ENCODE data around the gene PAX5. TPM values are rescaled to one million over a fixed set of nuclear protein-coding genes. Genes with fewer than 3 reads are reported as not detected.

The PAX5 gene
- total RNA-seq, 2 experiments from 2014 or later = 62.5 to 141 TPM

DNA sequence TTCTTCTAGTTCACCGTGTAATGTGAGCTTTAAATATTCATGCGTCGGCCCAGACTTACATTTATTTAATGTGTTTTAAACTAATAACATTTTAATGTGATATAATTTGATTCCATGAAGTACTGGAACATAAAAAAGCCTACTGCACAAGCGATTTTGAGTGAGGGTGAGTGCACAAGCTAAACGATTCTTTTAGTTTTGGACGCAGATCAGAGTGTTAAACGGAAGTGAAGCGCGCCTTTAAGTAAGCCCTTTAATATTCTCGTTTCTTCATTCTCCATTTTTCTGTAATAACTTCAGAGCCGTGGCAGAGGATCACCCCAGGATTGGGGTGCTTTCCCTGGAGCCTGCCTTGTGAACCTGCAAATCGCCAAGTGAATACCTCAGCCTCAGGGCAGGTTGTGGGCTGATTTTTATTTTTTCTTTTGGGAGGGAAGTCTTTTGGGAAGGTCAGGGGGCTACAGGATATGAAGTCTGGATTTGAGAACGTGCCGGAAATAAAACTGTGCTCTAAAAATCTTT, 4.9 kb upstream of the PAX5 start:
- POLR2A ChIA-PET = interaction anchor here (0.6 to 7.6 kb wide), 8 partner anchors 16 to 335 kb away, joined by 3 to 119 read pairs (median 7); no protein-coding TSS in a partner anchor

DNA sequence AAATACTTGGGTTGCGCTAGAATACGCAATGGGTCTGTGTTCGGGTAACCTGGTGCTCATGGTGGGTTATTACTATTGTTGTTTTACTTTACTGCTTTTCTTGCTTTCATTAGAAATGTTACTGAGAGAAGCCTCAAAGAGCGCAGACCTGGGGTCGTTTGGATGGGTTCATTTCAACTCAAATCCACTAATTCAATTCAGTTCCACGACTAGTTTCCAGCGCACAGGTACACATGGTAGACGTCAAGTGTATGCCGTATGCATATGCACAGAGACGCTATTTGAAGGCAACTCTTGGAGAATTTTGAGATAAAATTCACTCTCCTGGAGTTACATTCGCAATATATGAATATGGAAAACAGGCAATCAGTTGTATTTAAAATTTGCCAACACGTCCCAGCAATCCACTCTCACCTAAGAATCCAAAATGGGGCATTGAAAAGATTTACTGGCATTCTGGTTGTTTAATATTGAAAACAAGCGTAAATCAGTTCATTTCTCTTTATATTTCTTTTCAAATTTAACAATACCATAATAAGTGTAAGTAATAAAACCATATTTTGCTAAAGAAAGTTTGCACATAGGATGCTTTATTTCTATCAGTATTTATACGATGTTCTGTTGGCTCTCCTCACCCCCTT, 4.4 kb upstream of the PAX5 start:
- H3K79me2 ChIP-seq (ENCODE audit: insufficient read depth, low read depth, low read length) = peaks cover 28% of the 10 kb centered on the region
- peak overlapping the region; percentile 95 for H3K27ac ChIP-seq (ENCODE audit: low read depth, low read length, poor library complexity, severe bottlenecking)
- H3K9me3 ChIP-seq (ENCODE audit: low read length) = no peaks in the 10 kb centered on the region
- TSS peak; percentile 18 for BruUV-seq (replicated peaks)
- H3K4me3 ChIP-seq (ENCODE audit: low read depth, low read length, poor library complexity, severe bottlenecking) = peak overlapping the region; percentile 88
- peaks cover 63% of the 10 kb centered on the region for H3K4me1 ChIP-seq (ENCODE audit: insufficient read depth, low read length, poor library complexity, severe bottlenecking)
- H4K20me1 ChIP-seq (ENCODE audit: insufficient read depth, low read length) = no peaks in the 10 kb centered on the region
- peak overlapping the region; percentile 30; the same call in 1 of the 2 replicates for H2AFZ ChIP-seq (ENCODE audit: low read length)
- intact Hi-C loops (cut with micrococcal nuclease; ENCODE audit: unreplicated experiment) = no loop called here
- CTCF ChIA-PET (ENCODE audit: unreplicated experiment) = no interaction called here
- H3K4me2 ChIP-seq (ENCODE audit: low read length) = peak overlapping the region; percentile 81
- H3K9me2 ChIP-seq (ENCODE audit: insufficient read depth, low read length) = no peaks in the 10 kb centered on the region
- H3K36me3 ChIP-seq (ENCODE audit: insufficient read depth, low read length) = peaks cover 4% of the 10 kb centered on the region
- POLR2A ChIA-PET = interaction anchor here (0.6 to 7.6 kb wide), 13 partner anchors 16 to 336 kb away, joined by 3 to 119 read pairs (median 5); no protein-coding TSS in a partner anchor
- peak; percentile 34 for DNase-seq (ENCODE audit: low spot score)
- TF ChIP-seq EZH2phosphoT487 (IDR thresholded peaks at IDR 0.05; ENCODE audit: borderline replicate concordance, low read depth, low read length) = no peak
- TF ChIP-seq, protein P1, sequence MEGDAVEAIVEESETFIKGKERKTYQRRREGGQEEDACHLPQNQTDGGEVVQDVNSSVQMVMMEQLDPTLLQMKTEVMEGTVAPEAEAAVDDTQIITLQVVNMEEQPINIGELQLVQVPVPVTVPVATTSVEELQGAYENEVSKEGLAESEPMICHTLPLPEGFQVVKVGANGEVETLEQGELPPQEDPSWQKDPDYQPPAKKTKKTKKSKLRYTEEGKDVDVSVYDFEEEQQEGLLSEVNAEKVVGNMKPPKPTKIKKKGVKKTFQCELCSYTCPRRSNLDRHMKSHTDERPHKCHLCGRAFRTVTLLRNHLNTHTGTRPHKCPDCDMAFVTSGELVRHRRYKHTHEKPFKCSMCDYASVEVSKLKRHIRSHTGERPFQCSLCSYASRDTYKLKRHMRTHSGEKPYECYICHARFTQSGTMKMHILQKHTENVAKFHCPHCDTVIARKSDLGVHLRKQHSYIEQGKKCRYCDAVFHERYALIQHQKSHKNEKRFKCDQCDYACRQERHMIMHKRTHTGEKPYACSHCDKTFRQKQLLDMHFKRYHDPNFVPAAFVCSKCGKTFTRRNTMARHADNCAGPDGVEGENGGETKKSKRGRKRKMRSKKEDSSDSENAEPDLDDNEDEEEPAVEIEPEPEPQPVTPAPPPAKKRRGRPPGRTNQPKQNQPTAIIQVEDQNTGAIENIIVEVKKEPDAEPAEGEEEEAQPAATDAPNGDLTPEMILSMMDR (conservative IDR thresholded peaks at IDR 0.05; ENCODE audit: low read length) = no peak

More for the DNA sequence above, 4.9 kb upstream of the PAX5 start:
- CTCF ChIA-PET (ENCODE audit: unreplicated experiment) = no interaction called here
- BruUV-seq (replicated peaks) = no TSS peak
- DNase-seq (ENCODE audit: low spot score) = no peak
- no peaks in the 10 kb centered on the region for H3K9me3 ChIP-seq (ENCODE audit: low read length)
- H3K4me3 ChIP-seq (ENCODE audit: low read depth, low read length, poor library complexity, severe bottlenecking) = peak overlapping the region; percentile 88
- H4K20me1 ChIP-seq (ENCODE audit: insufficient read depth, low read length) = no peaks in the 10 kb centered on the region
- H3K4me1 ChIP-seq (ENCODE audit: insufficient read depth, low read length, poor library complexity, severe bottlenecking) = peaks cover 63% of the 10 kb centered on the region
- peaks cover 22% of the 10 kb centered on the region; the same call in 1 of the 2 replicates for H3K79me2 ChIP-seq (ENCODE audit: insufficient read depth, low read depth, low read length)
- no peak overlapping the region for H3K27ac ChIP-seq (ENCODE audit: low read depth, low read length, poor library complexity, severe bottlenecking)
- H3K36me3 ChIP-seq (ENCODE audit: insufficient read depth, low read length) = no peaks in the 10 kb centered on the region
- TF ChIP-seq, protein P1 (conservative IDR thresholded peaks at IDR 0.05; ENCODE audit: low read length) = no peak
- TF ChIP-seq EZH2phosphoT487 (IDR thresholded peaks at IDR 0.05; ENCODE audit: borderline replicate concordance, low read depth, low read length) = no peak
- H3K4me2 ChIP-seq (ENCODE audit: low read length) = peak overlapping the region; percentile 81
- H3K9me2 ChIP-seq (ENCODE audit: insufficient read depth, low read length) = no peaks in the 10 kb centered on the region
- intact Hi-C loops (cut with micrococcal nuclease; ENCODE audit: unreplicated experiment) = no loop called here
- no peak overlapping the region for H2AFZ ChIP-seq (ENCODE audit: low read length)
